Measurements from ENCODE around the gene C1QTNF9B. TPM values are rescaled to one million over a fixed set of nuclear protein-coding genes. Genes with fewer than 3 reads are reported as not detected.
A peak's percentile ranks its signal among the peaks of the same experiment; 100 is the strongest.

Gene C1QTNF9B
- polyA plus RNA-seq, 3 donors, result not detected

- no peak overlapping the region for H3K4me3 Mint-ChIP-seq
- H3K4me1 Mint-ChIP-seq, result peaks cover 4% of the 10 kb centered on the region
- no peaks in the 10 kb centered on the region for H3K4me1 ChIP-seq (ENCODE audit: control insufficient read depth in 1 of 2, insufficient read depth in 2 of 2, low read length in 2 of 2)
- no peak for DNase-seq
- WGBS (ENCODE audit: insufficient coverage), result 100% methylated on average over 1 of the region's 1 CpG
- H3K4me3 ChIP-seq (replicated peaks in 1 of 3; ENCODE audit: low read depth in 2 of 3, low read length in 3 of 3), result no peak overlapping the region
- no peaks in the 10 kb centered on the region for H4K20me1 ChIP-seq (ENCODE audit: insufficient read depth, low read length)
- H3K79me2 ChIP-seq (ENCODE audit: insufficient read depth, low read length), result no peaks in the 10 kb centered on the region
- no peak overlapping the region for H3K4me2 ChIP-seq (replicated peaks; ENCODE audit: extremely low read depth, low read length, poor library complexity, severe bottlenecking)
- no peaks in the 10 kb centered on the region for H3K27me3 ChIP-seq (ENCODE audit: control insufficient read depth in 2 of 2, insufficient read depth in 2 of 2, low read length in 2 of 2)
- H3K9ac ChIP-seq (ENCODE audit: insufficient read depth, low read length, poor library complexity, severe bottlenecking), result no peak overlapping the region
- H3K27ac Mint-ChIP-seq, result peak overlapping the region in 1 of 7 donors; percentile 2
- no peak for TF ChIP-seq CTCF (IDR thresholded peaks at IDR 0.05)
- H3K36me3 Mint-ChIP-seq, result peaks cover 3 to 18% of the 10 kb centered on the region in 2 donors
- no peaks in the 10 kb centered on the region for H3K36me3 ChIP-seq (replicated peaks in 1 of 2; ENCODE audit: control insufficient read depth in 1 of 2, insufficient read depth in 2 of 2, low read length in 2 of 2)
- intact Hi-C loops (cut with micrococcal nuclease), result no loop called here
- H3K9me3 ChIP-seq (replicated peaks in 1 of 2; ENCODE audit: control insufficient read depth in 1 of 2, insufficient read depth in 1 of 2, low read length in 2 of 2), result no peaks in the 10 kb centered on the region
- no peak overlapping the region for H2AFZ ChIP-seq (ENCODE audit: insufficient read depth, low read depth, low read length, poor library complexity, severe bottlenecking)
- H3K27ac ChIP-seq (ENCODE audit: low read depth in 1 of 2, low read length in 2 of 2), result no peak overlapping the region
- H3K9me3 Mint-ChIP-seq, result no peaks in the 10 kb centered on the region
- peaks cover 0 to 2% (median 2%) of the 10 kb centered on the region in 3 donors for H3K27me3 Mint-ChIP-seq (ENCODE audit: low read depth in 3 of 3)
These were observed 53.9 kb downstream of the C1QTNF9B start for GRCh38 chr13:23843436-23843835.

- H3K27me3 ChIP-seq (ENCODE audit: control insufficient read depth in 2 of 2, insufficient read depth in 2 of 2, low read length in 2 of 2), result no peaks in the 10 kb centered on the region
- no peak overlapping the region for H3K27ac ChIP-seq (ENCODE audit: low read depth in 1 of 2, low read length in 2 of 2)
- no peaks in the 10 kb centered on the region for H3K9me3 Mint-ChIP-seq
- H3K79me2 ChIP-seq (ENCODE audit: insufficient read depth, low read length), result no peaks in the 10 kb centered on the region
- DNase-seq, result no peak
- H3K27me3 Mint-ChIP-seq (ENCODE audit: low read depth in 3 of 3), result peaks cover 0 to 2% (median 0%) of the 10 kb centered on the region in 3 donors
- H3K4me3 ChIP-seq (replicated peaks in 1 of 3; ENCODE audit: low read depth in 2 of 3, low read length in 3 of 3), result no peak overlapping the region
- peaks cover 4% of the 10 kb centered on the region for H3K4me1 Mint-ChIP-seq
- no peak overlapping the region for H2AFZ ChIP-seq (ENCODE audit: insufficient read depth, low read depth, low read length, poor library complexity, severe bottlenecking)
- no peaks in the 10 kb centered on the region for H4K20me1 ChIP-seq (ENCODE audit: insufficient read depth, low read length)
- H3K4me2 ChIP-seq (replicated peaks; ENCODE audit: extremely low read depth, low read length, poor library complexity, severe bottlenecking), result no peak overlapping the region
- H3K9ac ChIP-seq (ENCODE audit: insufficient read depth, low read length, poor library complexity, severe bottlenecking), result no peak overlapping the region
- no peaks in the 10 kb centered on the region for H3K36me3 ChIP-seq (replicated peaks in 1 of 2; ENCODE audit: control insufficient read depth in 1 of 2, insufficient read depth in 2 of 2, low read length in 2 of 2)
- H3K4me1 ChIP-seq (ENCODE audit: control insufficient read depth in 1 of 2, insufficient read depth in 2 of 2, low read length in 2 of 2), result no peaks in the 10 kb centered on the region
- H3K9me3 ChIP-seq (replicated peaks in 1 of 2; ENCODE audit: control insufficient read depth in 1 of 2, insufficient read depth in 1 of 2, low read length in 2 of 2), result no peaks in the 10 kb centered on the region
- no peak for TF ChIP-seq CTCF (IDR thresholded peaks at IDR 0.05)
- peaks cover 3 to 16% of the 10 kb centered on the region in 2 donors for H3K36me3 Mint-ChIP-seq
- H3K27ac Mint-ChIP-seq, result no peak overlapping the region
- H3K4me3 Mint-ChIP-seq, result no peak overlapping the region
- WGBS (ENCODE audit: insufficient coverage), result 97% methylated on average over 7 of the region's 8 CpGs
- intact Hi-C loops (cut with micrococcal nuclease), result no loop called here
These were observed 54.9 kb downstream of the C1QTNF9B start for GRCh38 chr13:23842406-23842805.

Other genes starting within 250 kb of the C1QTNF9B start
- gene MIPEP, start 8.1 kb downstream of the C1QTNF9B start, polyA plus RNA-seq, result 1 to 10 TPM; 1.2 to 9.9 (median 7.7) TPM